Fibroblast of villous mesenchyme (primary cell): ENCODE results near the gene DACT2. TPM values are rescaled to one million over a fixed set of nuclear protein-coding genes. Genes with fewer than 3 reads are reported as not detected.
"Not testable (repeated sequence)": the region's sequence is repeated elsewhere in the genome, so short reads cannot be mapped to it uniquely, and the experiment has no call there.

Source experiments
- DNase-seq: peaks from one replicate; pipeline ENCODE4 v3.0.0-alpha.2; 2010; ENCODE audit warnings: low read depth
- H3K4me3 ChIP-seq: 2 replicates; pipeline ENCODE4 v1.5.1; 2011; ENCODE audit warnings: low read depth, mild to moderate bottlenecking, low read length
- total RNA-seq: library from RNA; depleted of rRNA; stranded (reverse); fragments of >200 nt; gene quantifications from 2 replicates; pipeline ENCODE4 v1.2.3, GENCODE V29; 2012
- TF ChIP-seq, protein P1 (sequence below): IDR thresholded peaks from 2 replicates; pipeline ENCODE4 v1.5.1; 2012; ENCODE audit warnings: low read depth, mild to moderate bottlenecking, low read length; ENCODE audit not compliant: insufficient read depth

DACT2 gene
- total RNA-seq, 1 donor, result not detected

DNA sequence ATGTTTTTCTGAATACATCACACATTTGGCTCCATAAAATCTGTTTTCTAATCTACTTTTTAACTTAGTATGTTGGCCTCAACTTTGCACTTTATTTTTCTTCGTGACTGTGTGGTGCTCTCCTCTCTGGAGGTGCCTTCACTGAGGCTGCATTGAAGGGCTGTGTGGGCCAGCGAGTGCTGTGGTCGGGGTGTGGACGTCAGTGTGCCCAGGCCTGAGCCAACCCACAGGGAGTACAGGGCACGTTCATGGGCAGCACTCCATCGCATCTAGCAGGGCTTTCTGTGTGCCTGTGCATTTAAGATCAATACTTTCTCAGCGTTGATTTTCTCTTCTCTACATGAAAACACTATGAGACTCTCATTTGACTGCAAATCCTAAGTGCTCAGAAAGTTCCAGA lies 37.8 kb downstream of the DACT2 start:
- TF ChIP-seq, protein P1, sequence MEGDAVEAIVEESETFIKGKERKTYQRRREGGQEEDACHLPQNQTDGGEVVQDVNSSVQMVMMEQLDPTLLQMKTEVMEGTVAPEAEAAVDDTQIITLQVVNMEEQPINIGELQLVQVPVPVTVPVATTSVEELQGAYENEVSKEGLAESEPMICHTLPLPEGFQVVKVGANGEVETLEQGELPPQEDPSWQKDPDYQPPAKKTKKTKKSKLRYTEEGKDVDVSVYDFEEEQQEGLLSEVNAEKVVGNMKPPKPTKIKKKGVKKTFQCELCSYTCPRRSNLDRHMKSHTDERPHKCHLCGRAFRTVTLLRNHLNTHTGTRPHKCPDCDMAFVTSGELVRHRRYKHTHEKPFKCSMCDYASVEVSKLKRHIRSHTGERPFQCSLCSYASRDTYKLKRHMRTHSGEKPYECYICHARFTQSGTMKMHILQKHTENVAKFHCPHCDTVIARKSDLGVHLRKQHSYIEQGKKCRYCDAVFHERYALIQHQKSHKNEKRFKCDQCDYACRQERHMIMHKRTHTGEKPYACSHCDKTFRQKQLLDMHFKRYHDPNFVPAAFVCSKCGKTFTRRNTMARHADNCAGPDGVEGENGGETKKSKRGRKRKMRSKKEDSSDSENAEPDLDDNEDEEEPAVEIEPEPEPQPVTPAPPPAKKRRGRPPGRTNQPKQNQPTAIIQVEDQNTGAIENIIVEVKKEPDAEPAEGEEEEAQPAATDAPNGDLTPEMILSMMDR, result no peak
- H3K4me3 ChIP-seq, result no peak overlapping the region
- no peak for DNase-seq

DNA sequence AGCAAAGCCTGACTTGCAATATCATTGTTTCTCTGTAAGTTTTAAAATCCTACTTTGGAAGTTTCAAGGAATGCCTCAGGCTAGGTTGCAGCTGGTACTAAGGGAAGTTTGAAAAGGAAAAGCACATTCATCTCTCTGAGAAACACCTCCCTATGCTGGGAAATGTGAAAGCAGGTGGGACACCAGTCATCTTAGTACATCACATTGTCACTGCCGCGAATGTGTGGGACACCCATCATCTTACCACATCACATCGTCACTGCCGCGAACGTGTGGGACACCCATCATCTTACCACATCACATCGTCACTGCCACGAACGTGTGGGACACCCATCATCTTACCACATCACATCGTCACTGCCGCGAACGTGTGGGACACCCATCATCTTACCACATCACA lies 38.3 kb downstream of the DACT2 start:
- DNase-seq, H3K4me3 ChIP-seq: not testable (repeated sequence)

DNA sequence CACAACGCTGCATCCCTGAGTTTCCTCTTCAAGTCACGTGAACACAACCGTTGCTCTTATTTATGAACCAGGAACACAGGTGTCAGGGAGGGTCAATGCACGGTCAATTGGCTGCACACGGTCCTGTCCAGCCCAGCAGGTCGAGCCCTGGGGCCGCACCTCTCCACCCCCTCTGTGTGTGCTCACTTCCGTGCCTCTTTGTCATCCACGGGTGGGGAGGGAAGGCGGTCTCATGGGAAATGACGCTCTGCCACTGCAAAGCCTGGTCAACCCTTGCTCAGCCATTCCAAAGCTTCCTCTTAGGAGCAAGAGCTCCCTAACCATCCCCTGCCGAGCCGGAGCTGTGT lies 38.7 kb downstream of the DACT2 start:
- no peak for DNase-seq
- TF ChIP-seq, protein P1, result no peak
- no peak overlapping the region for H3K4me3 ChIP-seq

DNA sequence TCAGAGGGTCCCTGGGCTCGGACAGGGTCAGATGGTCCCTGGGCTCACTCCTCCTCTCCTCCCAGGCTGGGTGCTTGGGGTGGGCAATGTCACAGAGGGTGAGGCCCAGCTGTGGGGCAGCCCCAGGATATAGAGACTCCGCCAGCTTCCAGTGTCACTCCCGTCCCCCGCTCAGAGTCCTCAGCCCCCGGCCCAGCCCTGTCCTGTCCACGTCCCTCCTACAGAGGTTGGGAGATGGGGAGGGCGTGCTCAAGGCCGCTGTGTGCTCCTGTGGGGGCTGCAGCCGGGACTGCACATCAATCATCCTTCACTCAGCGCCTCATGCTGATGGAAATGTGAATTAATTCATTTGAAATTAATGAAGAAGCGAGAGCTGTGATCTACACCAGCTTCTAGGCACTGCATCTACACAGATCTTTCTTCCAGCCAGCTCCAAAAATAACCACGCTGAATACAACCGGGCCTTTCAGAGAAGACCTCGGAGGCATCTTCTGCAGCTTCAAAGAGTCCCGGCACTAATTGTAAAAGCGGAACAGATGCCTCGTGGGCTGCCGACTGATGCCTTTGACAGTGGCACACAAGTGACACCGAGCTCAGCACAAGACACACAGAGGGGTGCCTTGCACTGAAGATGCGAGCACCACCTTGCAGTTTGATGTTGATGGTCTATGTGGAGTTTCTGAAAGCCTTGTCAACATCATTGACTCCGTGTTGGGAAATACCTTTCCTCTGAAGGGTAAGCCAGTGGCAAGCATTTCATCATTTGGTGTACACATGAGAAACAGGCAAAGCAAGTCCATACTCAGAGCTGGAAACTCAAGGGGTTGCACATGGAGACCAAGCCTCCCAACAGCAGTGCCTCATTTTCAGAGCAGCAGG lies 39.3 kb downstream of the DACT2 start:
- TF ChIP-seq, protein P1, result no peak
- H3K4me3 ChIP-seq, result no peak overlapping the region
- DNase-seq, result no peak

DNA sequence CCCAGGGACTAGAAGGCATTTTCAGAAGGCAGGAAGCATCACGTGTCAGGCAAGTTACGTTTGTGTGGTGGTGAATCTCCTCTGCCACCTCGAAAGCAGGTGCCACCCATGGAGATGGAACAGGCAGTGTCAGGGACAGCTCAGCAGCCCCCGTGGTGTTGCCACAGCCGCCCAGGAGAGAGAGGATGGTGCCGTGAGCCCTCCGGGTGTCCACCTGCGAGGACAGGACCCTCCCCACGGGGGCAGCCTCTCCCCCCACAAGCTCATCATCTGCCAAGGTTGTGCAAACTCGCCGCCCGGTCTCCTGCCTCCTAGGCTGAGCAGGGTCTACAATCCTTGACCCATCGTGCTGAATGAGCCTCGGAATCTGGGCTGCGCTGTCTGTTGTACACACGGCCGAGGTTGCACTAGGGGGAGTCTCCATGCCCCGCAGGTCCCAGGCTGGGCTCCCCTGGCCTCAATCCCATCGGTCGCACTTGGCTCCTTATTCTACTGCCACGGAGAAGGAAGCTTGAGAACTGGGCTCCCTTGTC lies 40.1 kb downstream of the DACT2 start:
- H3K4me3 ChIP-seq, result no peak overlapping the region
- TF ChIP-seq, protein P1, result no peak
- DNase-seq, result no peak

DNA sequence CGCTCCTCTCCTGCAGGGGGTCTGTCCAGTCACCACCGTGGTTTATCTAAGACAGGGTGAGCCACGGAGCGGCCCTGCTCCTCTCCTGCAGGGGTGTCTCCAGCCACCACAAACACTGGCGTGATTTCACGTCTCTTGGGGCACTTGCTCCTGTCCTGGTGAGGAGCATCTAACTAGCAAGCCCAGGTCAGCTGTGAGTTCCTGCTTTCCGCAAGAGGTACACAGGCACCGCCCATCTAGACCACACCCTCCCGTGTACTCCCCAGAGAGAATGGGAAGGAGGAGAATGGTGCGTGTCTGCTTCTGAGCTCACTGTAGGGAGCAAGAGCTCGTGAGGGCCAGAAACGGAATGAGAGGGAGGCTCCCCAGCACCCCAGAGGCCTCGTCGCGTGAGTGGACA lies 40.7 kb downstream of the DACT2 start:
- no peak for DNase-seq
- H3K4me3 ChIP-seq, result no peak overlapping the region
- TF ChIP-seq, protein P1, result no peak

DNA sequence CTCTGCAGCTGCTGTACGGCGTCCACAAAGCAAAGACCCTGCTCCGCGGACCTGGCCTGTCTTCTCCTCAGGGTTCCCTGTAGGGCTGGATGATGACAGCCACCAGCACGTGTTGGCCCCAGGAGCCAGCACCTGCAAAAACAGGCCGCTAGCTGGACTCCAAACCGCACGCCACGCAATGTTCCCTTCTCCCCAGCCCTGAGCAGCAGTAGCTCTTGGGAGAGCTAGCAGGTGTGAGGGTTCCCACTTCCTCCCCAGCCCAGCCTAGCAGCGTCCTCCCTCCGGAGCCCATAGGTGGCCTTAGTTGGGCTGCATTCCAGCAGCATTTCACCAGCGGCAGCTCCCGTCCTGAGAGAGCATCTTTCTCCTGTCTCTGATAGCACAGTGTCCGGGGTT lies 42.3 kb downstream of the DACT2 start:
- DNase-seq, result no peak
- H3K4me3 ChIP-seq, result no peak overlapping the region
- TF ChIP-seq, protein P1, result no peak
